GM12872 (cell line): ENCODE measurements around the gene SLC16A13.

ENCODE experiments used
- TF ChIP-seq, protein P1 (sequence below): IDR thresholded peaks from 3 replicates; pipeline ENCODE4 v1.5.1; 2011; ENCODE audit warnings: low read depth, mild to moderate bottlenecking, low read length, moderate library complexity; ENCODE audit not compliant: insufficient read depth

SLC16A13 gene

DNA sequence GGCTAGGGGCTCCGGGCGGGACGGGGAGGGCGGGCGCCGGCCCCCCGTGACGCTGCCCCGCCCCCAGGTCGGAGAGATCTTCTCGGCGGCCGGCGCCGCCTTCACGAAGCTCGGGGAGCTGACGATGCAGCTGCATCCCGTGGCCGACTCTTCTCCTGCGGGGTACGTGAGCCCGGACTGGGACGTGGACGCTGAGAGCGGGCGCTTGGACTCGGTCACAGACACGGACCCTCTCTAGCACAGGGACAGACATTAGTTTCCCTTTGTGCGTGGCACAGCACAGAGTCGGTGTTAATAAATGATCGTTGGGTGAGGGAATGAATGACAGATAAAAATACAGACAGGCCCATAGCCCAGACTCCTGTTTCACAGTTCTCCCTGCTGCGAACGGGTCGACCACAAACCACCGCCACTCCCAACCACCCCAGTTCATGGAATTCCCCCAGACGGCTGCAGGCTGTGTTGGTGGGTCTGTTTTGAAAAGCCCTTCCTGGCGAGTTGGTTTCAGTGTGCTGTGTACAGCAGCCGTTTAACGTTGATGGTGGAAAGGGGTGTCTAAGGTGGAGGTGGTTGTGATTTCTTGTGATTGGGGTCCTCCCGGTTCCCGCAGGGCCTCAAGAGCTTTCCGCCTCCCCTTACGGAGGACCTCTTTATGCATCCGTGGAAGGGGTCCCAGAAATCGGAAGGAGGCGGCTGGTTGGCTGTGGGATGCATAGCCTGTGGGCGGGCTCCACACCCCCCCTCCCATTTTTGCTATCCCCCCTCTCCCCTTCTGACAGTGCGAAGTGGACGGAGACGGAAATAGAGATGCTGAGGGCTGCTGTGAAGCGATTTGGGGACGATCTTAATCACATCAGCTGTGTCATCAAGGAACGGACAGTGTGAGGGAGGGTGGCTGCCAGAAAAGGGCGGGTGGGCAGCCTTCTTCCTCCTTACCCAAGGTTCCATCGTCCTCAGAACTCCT, 20.5 kb upstream of the SLC16A13 start:
- TF ChIP-seq, protein P1, sequence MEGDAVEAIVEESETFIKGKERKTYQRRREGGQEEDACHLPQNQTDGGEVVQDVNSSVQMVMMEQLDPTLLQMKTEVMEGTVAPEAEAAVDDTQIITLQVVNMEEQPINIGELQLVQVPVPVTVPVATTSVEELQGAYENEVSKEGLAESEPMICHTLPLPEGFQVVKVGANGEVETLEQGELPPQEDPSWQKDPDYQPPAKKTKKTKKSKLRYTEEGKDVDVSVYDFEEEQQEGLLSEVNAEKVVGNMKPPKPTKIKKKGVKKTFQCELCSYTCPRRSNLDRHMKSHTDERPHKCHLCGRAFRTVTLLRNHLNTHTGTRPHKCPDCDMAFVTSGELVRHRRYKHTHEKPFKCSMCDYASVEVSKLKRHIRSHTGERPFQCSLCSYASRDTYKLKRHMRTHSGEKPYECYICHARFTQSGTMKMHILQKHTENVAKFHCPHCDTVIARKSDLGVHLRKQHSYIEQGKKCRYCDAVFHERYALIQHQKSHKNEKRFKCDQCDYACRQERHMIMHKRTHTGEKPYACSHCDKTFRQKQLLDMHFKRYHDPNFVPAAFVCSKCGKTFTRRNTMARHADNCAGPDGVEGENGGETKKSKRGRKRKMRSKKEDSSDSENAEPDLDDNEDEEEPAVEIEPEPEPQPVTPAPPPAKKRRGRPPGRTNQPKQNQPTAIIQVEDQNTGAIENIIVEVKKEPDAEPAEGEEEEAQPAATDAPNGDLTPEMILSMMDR = no peak

- TF ChIP-seq, protein P1 = no peak
Measured at GRCh38 chr17:7016418-7016817, 19.4 kb upstream of the SLC16A13 start.

DNA sequence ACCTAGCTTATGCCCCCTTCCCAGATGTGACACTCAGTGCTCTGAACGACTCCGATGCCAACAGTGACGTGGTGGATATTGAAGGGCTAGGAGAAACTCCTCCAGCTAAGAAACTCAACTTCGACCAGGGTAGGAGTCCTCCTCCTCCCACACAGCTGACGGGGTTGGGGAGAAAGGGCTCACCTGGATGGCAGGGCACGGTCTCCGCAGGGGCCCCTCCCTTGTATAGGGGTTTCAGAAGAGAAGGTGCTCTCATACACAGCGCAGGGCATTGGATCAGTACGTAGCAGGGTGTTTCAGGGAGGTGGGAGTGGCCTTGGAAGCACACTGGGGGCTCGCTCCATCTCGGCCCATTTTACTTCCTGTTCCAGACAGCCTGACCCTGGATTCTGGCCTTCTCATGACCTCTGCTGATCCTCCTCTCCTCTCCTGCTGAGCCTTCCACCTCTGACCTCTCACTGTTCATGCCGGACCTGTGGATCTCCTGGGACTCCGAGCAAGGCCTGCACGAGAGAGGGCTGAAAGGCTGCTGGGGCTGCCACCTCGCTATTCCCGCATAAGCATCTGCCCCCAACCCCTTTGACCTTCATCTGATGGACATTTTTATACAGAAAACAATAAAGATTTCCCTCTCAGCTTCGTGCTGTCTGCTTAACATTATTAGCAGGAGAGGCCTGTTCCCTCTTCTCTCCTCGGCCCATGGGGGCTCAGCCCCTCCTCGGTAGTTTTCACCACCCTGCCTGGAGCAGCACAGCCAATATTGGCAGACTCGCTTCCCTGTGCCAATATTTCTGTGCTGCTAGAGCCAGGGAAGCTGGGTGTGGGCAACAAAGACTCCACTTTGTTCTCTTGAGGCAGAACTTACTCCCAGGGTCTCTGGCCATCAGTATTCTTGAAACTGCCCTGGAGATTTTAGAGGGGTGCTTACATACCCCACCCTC, 18.7 kb upstream of the SLC16A13 start:
- TF ChIP-seq, protein P1 = no peak

- TF ChIP-seq, protein P1 = no peak
Measured at GRCh38 chr17:7017827-7018200, 18.0 kb upstream of the SLC16A13 start.

- TF ChIP-seq, protein P1 = no peak
Measured at GRCh38 chr17:7018331-7018964, 17.4 kb upstream of the SLC16A13 start.

DNA sequence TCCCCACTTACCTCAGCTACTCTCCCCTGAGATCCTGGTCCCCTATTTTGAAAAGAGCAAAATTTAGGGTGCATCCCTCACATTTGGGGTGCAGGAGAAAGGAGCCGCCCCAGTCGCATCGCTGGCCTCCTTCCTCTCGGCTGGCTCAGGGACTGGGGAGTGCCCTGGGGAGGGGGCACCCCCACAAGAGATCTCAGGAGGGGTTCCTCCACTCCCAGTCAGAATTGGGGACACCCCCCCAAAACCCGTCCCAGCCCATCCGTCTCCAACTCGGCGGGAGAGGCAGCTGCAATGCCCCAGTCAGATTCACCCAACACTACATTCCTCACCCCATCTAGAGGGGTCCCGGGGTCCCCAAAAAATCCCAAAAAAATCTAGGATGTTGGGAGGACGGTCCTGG, 16.4 kb upstream of the SLC16A13 start:
- TF ChIP-seq, protein P1 = no peak

- TF ChIP-seq, protein P1 = no peak
Measured at GRCh38 chr17:7019839-7020519, 15.8 kb upstream of the SLC16A13 start.
